Activated CD4-positive, alpha-beta T cell treated with anti-CD3 and anti-CD28 coated beads for 24 hours (primary cell): ENCODE data around the gene VENTX.
"Not testable (repeated sequence)": the region's sequence is repeated elsewhere in the genome, so short reads cannot be mapped to it uniquely, and the experiment has no call there.

ENCODE experiments used
- DNase-seq, 2 donors: peaks; one replicate each; pipeline ENCODE4 v3.0.0-alpha.2; 2020; ENCODE audit warnings: low read depth in 2 of 2

The VENTX gene

GRCh38 chr10:133214468-133215410 is 22.9 kb upstream of the VENTX start:
- no peak for DNase-seq

- DNase-seq: no peak
These were observed 22.1 kb upstream of the VENTX start for GRCh38 chr10:133215586-133215985.

GRCh38 chr10:133216776-133217175 is 20.9 kb upstream of the VENTX start:
- DNase-seq: no peak

GRCh38 chr10:133217800-133218589 is 19.7 kb upstream of the VENTX start:
- no peak for DNase-seq

GRCh38 chr10:133218891-133219290 is 18.8 kb upstream of the VENTX start:
- no peak for DNase-seq

- no peak for DNase-seq
These were observed 17.9 kb upstream of the VENTX start for GRCh38 chr10:133219782-133220181.

- no peak for DNase-seq
These were observed 16.3 kb upstream of the VENTX start for GRCh38 chr10:133221331-133221730.

GRCh38 chr10:133221756-133222155 is 15.9 kb upstream of the VENTX start:
- not testable (repeated sequence) for DNase-seq

GRCh38 chr10:133224076-133224475 is 13.6 kb upstream of the VENTX start:
- DNase-seq: no peak

GRCh38 chr10:133224756-133225372 is 12.8 kb upstream of the VENTX start:
- no peak for DNase-seq

GRCh38 chr10:133225707-133226191 is 11.9 kb upstream of the VENTX start:
- no peak for DNase-seq

GRCh38 chr10:133226251-133226808 is 11.3 kb upstream of the VENTX start:
- DNase-seq: no peak

GRCh38 chr10:133227256-133227655 is 10.4 kb upstream of the VENTX start:
- DNase-seq: no peak

- DNase-seq: no peak
These were observed 8.2 kb upstream of the VENTX start for GRCh38 chr10:133229265-133230043.

- no peak for DNase-seq
These were observed 7.7 kb upstream of the VENTX start, which contains the start of gene UTF1 for GRCh38 chr10:133230044-133230361. Gene UTF1 (plus strand): TSS chr10:133230217. CDS start chr10:133230289, 72 bp downstream.

GRCh38 chr10:133230387-133231195 is 7.1 kb upstream of the VENTX start:
- no peak for DNase-seq

- no peak for DNase-seq
These were observed 6.3 kb upstream of the VENTX start for GRCh38 chr10:133231244-133231945.

- no peak for DNase-seq
These were observed 5.6 kb upstream of the VENTX start for GRCh38 chr10:133231946-133232574.

GRCh38 chr10:133234796-133235195 is 2.9 kb upstream of the VENTX start:
- not testable (repeated sequence) for DNase-seq
